ENCODE measurements around the gene PARD3B.
"Not testable (repeated sequence)": the region's sequence is repeated elsewhere in the genome, so short reads cannot be mapped to it uniquely, and the experiment has no call there.

Gene PARD3B

GRCh38 chr2:205197468-205198139 is 652.3 kb downstream of the PARD3B start:
- no peak for DNase-seq (ENCODE audit: low read depth)

- DNase-seq (ENCODE audit: low read depth): no peak
These were observed 652.9 kb downstream of the PARD3B start for GRCh38 chr2:205198140-205198525.

GRCh38 chr2:205199165-205199850 is 654.0 kb downstream of the PARD3B start:
- DNase-seq (ENCODE audit: low read depth): no peak

- no peak for DNase-seq (ENCODE audit: low read depth)
These were observed 665.2 kb downstream of the PARD3B start for GRCh38 chr2:205210494-205210893.

GRCh38 chr2:205212357-205212756 is 667.1 kb downstream of the PARD3B start:
- DNase-seq (ENCODE audit: low read depth): no peak

- no peak for DNase-seq (ENCODE audit: low read depth)
These were observed 670.8 kb downstream of the PARD3B start for GRCh38 chr2:205216092-205216491.

- no peak for DNase-seq (ENCODE audit: low read depth)
These were observed 671.3 kb downstream of the PARD3B start for GRCh38 chr2:205216580-205216979.

- no peak for DNase-seq (ENCODE audit: low read depth)
These were observed 671.7 kb downstream of the PARD3B start for GRCh38 chr2:205217004-205217403.

- no peak for DNase-seq (ENCODE audit: low read depth)
These were observed 672.8 kb downstream of the PARD3B start for GRCh38 chr2:205218056-205218455.

- not testable (repeated sequence) for DNase-seq (ENCODE audit: low read depth)
These were observed 673.5 kb downstream of the PARD3B start for GRCh38 chr2:205218816-205219215.

- DNase-seq (ENCODE audit: low read depth): no peak
These were observed 675.3 kb downstream of the PARD3B start for GRCh38 chr2:205220559-205220958.

- no peak for DNase-seq (ENCODE audit: low read depth)
These were observed 686.8 kb downstream of the PARD3B start for GRCh38 chr2:205232086-205232485.

GRCh38 chr2:205235434-205235833 is 690.2 kb downstream of the PARD3B start:
- DNase-seq (ENCODE audit: low read depth): no peak

- DNase-seq (ENCODE audit: low read depth): no peak
These were observed 692.2 kb downstream of the PARD3B start for GRCh38 chr2:205237524-205237923.

GRCh38 chr2:205245001-205245400 is 699.7 kb downstream of the PARD3B start:
- DNase-seq (ENCODE audit: low read depth): no peak

- DNase-seq (ENCODE audit: low read depth): no peak
These were observed 700.4 kb downstream of the PARD3B start for GRCh38 chr2:205245652-205246051.

- DNase-seq (ENCODE audit: low read depth): no peak
These were observed 713.8 kb downstream of the PARD3B start for GRCh38 chr2:205259121-205259520.

GRCh38 chr2:205261516-205262020 is 716.3 kb downstream of the PARD3B start:
- DNase-seq (ENCODE audit: low read depth): no peak

- DNase-seq (ENCODE audit: low read depth): no peak
These were observed 722.0 kb downstream of the PARD3B start for GRCh38 chr2:205267323-205267722.

- DNase-seq (ENCODE audit: low read depth): no peak
These were observed 725.4 kb downstream of the PARD3B start for GRCh38 chr2:205270689-205271088.

- no peak for DNase-seq (ENCODE audit: low read depth)
These were observed 727.9 kb downstream of the PARD3B start for GRCh38 chr2:205273148-205273547.

- DNase-seq (ENCODE audit: low read depth): no peak
These were observed 728.4 kb downstream of the PARD3B start for GRCh38 chr2:205273627-205274026.

GRCh38 chr2:205274801-205275200 is 729.5 kb downstream of the PARD3B start:
- DNase-seq (ENCODE audit: low read depth): no peak
